ENCODE data around the gene CYBC1. TPM values are rescaled to one million over a fixed set of nuclear protein-coding genes. Genes with fewer than 3 reads are reported as not detected.
A peak's percentile ranks its signal among the peaks of the same experiment; 100 is the strongest.

The CYBC1 gene
- total RNA-seq, 3 donors from 2014 or later (not counting 1 experiment from before 2014, with no cell fraction given): 168 to 219 (median 192) TPM

- H3K27ac Mint-ChIP-seq: peak overlapping the region in 1 of 2 donors; percentile 36
- H3K27me3 Mint-ChIP-seq (ENCODE audit: low read depth in 2 of 2): no peaks in the 10 kb centered on the region
- H3K9me3 ChIP-seq (ENCODE audit: control insufficient read depth, insufficient read depth, low read length): no peaks in the 10 kb centered on the region
- H3K4me3 Mint-ChIP-seq: no peak overlapping the region
- no peak for TF ChIP-seq CTCF (IDR thresholded peaks at IDR 0.05)
- no peaks in the 10 kb centered on the region for H3K36me3 Mint-ChIP-seq
- no peak for ATAC-seq
- H3K27me3 ChIP-seq (ENCODE audit: control insufficient read depth, insufficient read depth, low read length): no peaks in the 10 kb centered on the region
- H3K36me3 ChIP-seq (ENCODE audit: control insufficient read depth, insufficient read depth, low read length): peaks cover 56% of the 10 kb centered on the region
- 89% methylated on average over 27 of the region's 27 CpGs for WGBS (ENCODE audit: insufficient coverage)
- no peaks in the 10 kb centered on the region for H3K9me3 Mint-ChIP-seq
- H3K4me1 ChIP-seq (ENCODE audit: control insufficient read depth, insufficient read depth, low read length): peaks cover 47% of the 10 kb centered on the region
- H3K27ac ChIP-seq (ENCODE audit: low read length): no peak overlapping the region
- H3K4me3 ChIP-seq (ENCODE audit: low read length): no peak overlapping the region
- DNase-seq: no peak
- H3K4me1 Mint-ChIP-seq: peaks cover 0 to 24% of the 10 kb centered on the region in 2 donors
- intact Hi-C loops (cut with micrococcal nuclease): no loop called here
Observed at GRCh38 chr17:82441691-82442487, 8.7 kb downstream of the CYBC1 start.

GRCh38 chr17:82440991-82441627, 9.4 kb downstream of the CYBC1 start:
- no peak for DNase-seq
- WGBS (ENCODE audit: insufficient coverage): 90% methylated on average over 17 of the region's 17 CpGs
- no peaks in the 10 kb centered on the region for H3K27me3 Mint-ChIP-seq (ENCODE audit: low read depth in 2 of 2)
- intact Hi-C loops (cut with micrococcal nuclease): no loop called here
- Histone ChIP-seq H3K36me3 (ENCODE audit: control insufficient read depth, insufficient read depth, low read length) (peaks cover 57% of the 10 kb centered on the region), H3K9me3 (ENCODE audit: control insufficient read depth, insufficient read depth, low read length) (no peaks in the 10 kb centered on the region), H3K4me1 (ENCODE audit: control insufficient read depth, insufficient read depth, low read length) (peaks cover 48% of the 10 kb centered on the region), H3K27me3 (ENCODE audit: control insufficient read depth, insufficient read depth, low read length) (no peaks in the 10 kb centered on the region), H3K27ac (ENCODE audit: low read length) (no peak overlapping the region), H3K4me3 (ENCODE audit: low read length) (no peak overlapping the region)
- no peak for ATAC-seq
- no peak overlapping the region for H3K4me3 Mint-ChIP-seq
- no peaks in the 10 kb centered on the region for H3K9me3 Mint-ChIP-seq
- no peaks in the 10 kb centered on the region for H3K36me3 Mint-ChIP-seq
- TF ChIP-seq CTCF (IDR thresholded peaks at IDR 0.05): no peak
- H3K27ac Mint-ChIP-seq: peak overlapping the region; percentile 36 to 54
- H3K4me1 Mint-ChIP-seq: peaks cover 0 to 18% of the 10 kb centered on the region in 2 donors

- DNase-seq (no peak), ATAC-seq (no peak)
- TF ChIP-seq CTCF (IDR thresholded peaks at IDR 0.05): no peak
- Histone ChIP-seq H3K27ac (ENCODE audit: low read length) (no peak overlapping the region), H3K4me3 (ENCODE audit: low read length) (no peak overlapping the region), H3K27me3 (ENCODE audit: control insufficient read depth, insufficient read depth, low read length) (no peaks in the 10 kb centered on the region), H3K36me3 (ENCODE audit: control insufficient read depth, insufficient read depth, low read length) (peaks cover 52% of the 10 kb centered on the region), H3K4me1 (ENCODE audit: control insufficient read depth, insufficient read depth, low read length) (peaks cover 48% of the 10 kb centered on the region), H3K9me3 (ENCODE audit: control insufficient read depth, insufficient read depth, low read length) (no peaks in the 10 kb centered on the region)
- Mint-ChIP-seq H3K9me3 (no peaks in the 10 kb centered on the region), H3K27me3 (ENCODE audit: low read depth in 2 of 2) (no peaks in the 10 kb centered on the region), H3K4me3 (no peak overlapping the region), H3K27ac (peak overlapping the region; percentile 33 to 54), H3K4me1 (peaks cover 1 to 13% of the 10 kb centered on the region in 2 donors), H3K36me3 (no peaks in the 10 kb centered on the region)
- WGBS (ENCODE audit: insufficient coverage): 60% methylated on average over 20 of the region's 22 CpGs
- intact Hi-C loops (cut with micrococcal nuclease): no loop called here
Observed at GRCh38 chr17:82440469-82440981, 10.0 kb downstream of the CYBC1 start.
